B cell (primary cell): Measurements from ENCODE around the gene NR6A1.

Experiments
- CTCF ChIP-seq: fragments of 200-600 bp; IDR thresholded peaks from one replicate; pipeline ENCODE4 v1.8.0; 2022; ENCODE audit warnings: antibody characterized with exemption, mild to moderate bottlenecking
- EZH2 ChIP-seq: IDR thresholded peaks from 2 replicates; pipeline ENCODE4 v1.6.1; 2012; ENCODE audit warnings: borderline replicate concordance, low read depth, mild to moderate bottlenecking, moderate library complexity, low read length; ENCODE audit not compliant: insufficient read depth, poor library complexity, severe bottlenecking

DNA sequence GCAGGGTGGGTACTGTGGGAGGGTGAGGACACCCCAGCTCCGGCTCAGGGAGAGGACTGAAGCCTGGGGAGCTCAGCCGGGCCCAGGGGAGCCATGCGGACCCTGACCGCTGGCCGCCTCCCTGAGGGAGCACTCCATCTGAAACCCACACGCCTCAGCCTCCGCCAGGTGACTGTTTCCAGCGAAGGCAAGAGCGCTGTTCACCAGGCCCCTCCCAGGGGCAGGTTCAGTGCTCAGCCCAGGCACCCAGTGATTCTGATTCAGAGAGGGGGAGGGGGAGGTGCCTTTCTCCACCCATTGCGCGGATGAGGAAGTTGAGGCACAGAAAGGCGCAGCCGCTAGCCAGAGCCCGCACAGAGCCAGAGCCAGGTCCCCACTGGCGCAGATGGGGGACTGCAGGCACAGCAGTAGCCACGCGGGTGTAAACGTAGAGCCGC, 293.9 kb downstream of the NR6A1 start:
- TF ChIP-seq CTCF, result no peak
- no peak for TF ChIP-seq EZH2
